Gastroesophageal sphincter (tissue), 3 donors: Measurements from ENCODE around the gene CADPS2.

Source experiments
- EP300 ChIP-seq: sonication (generic); formaldehyde crosslinking; IDR thresholded peaks from one replicate; pipeline ENCODE4 v1.6.1; 2017; ENCODE audit warnings: antibody characterized with exemption, mild to moderate bottlenecking
- POLR2A ChIP-seq, 2 donors: fragments of 450-650 bp; IDR thresholded peaks; one replicate each; pipeline ENCODE4 v1.6.1; 2017; ENCODE audit warnings: antibody characterized with exemption in 2 of 2, mild to moderate bottlenecking in 2 of 2, moderate library complexity in 1 of 2
- TF ChIP-seq, protein P1 (sequence below), 4 experiments: fragments of 200-600 bp in 2 of 4; fragments of 450-650 bp in 2 of 4; sonication (generic) in 1 of 4; IDR thresholded peaks; one replicate each; pipeline ENCODE4 v1.5.1; 2017 to 2019; ENCODE audit warnings: antibody characterized with exemption in 4 of 4, mild to moderate bottlenecking in 2 of 4, moderate library complexity in 2 of 4

DNA sequence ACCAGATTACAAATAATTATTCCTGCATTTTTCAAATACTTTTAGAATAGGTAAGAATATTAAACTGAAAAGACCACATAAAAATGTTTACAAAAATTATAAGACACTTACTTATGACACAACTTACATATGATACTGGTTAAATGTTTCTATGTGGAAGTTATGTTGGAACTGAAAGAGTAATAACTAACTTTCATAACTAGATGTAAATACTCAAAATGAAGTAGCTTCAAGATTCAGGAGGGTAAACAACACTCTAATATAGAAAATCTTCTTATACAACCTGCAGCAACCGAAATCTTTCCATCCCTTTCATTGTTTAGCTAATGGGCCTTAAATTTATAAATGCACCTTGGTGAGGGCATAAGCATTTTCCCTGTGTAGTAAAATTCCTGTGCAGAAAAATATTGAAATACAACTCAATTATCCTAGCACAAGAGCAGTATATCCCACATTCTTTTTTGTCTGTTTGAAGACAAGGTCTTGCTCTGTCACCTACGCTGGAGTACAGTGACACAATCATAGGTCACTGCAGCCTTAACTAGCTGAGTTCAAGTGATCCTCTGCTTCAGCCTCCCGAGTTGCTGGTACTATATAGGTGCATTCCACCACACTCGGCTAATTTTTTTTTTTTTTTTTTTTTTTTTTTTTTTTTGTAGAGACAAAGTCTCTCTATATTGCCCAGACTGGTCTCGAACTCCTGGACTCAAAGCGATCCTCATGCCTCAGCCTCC, 168.7 kb downstream of the CADPS2 start:
- TF ChIP-seq, protein P1, sequence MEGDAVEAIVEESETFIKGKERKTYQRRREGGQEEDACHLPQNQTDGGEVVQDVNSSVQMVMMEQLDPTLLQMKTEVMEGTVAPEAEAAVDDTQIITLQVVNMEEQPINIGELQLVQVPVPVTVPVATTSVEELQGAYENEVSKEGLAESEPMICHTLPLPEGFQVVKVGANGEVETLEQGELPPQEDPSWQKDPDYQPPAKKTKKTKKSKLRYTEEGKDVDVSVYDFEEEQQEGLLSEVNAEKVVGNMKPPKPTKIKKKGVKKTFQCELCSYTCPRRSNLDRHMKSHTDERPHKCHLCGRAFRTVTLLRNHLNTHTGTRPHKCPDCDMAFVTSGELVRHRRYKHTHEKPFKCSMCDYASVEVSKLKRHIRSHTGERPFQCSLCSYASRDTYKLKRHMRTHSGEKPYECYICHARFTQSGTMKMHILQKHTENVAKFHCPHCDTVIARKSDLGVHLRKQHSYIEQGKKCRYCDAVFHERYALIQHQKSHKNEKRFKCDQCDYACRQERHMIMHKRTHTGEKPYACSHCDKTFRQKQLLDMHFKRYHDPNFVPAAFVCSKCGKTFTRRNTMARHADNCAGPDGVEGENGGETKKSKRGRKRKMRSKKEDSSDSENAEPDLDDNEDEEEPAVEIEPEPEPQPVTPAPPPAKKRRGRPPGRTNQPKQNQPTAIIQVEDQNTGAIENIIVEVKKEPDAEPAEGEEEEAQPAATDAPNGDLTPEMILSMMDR (IDR thresholded peaks at IDR 0.05), result no peak
- TF ChIP-seq POLR2A (IDR thresholded peaks at IDR 0.05) (no peak), EP300 (no peak)
